SK-N-SH treated with all-trans-retinoic acid at 6 μM for 48 hours (cell line): ENCODE data around the gene CAPN12.

Experiments
- ATAC-seq: fragments of 200-7000 bp; cut with Tn5 transposase; 3 replicates; pipeline ENCODE4 v1.9.1; 2020; ENCODE audit warnings: mild to moderate bottlenecking, moderate library complexity
- BACH2 ChIP-seq: fragments of 250-450 bp; sonication (Bioruptor Pico); IDR thresholded peaks from 2 replicates; pipeline ENCODE4 v1.9.0; 2021; ENCODE audit warnings: mild to moderate bottlenecking, borderline replicate concordance
- CSDC2 ChIP-seq: fragments of 250-450 bp; sonication (Bioruptor Pico); IDR thresholded peaks from 2 replicates; pipeline ENCODE4 v1.5.0; 2020; ENCODE audit warnings: mild to moderate bottlenecking, moderate library complexity
- ESRRG ChIP-seq: fragments of 250-450 bp; sonication (Bioruptor Pico); IDR thresholded peaks from 2 replicates; pipeline ENCODE4 v1.6.1; 2021; ENCODE audit warnings: mild to moderate bottlenecking
- GLIS3 ChIP-seq: fragments of 250-450 bp; sonication (Bioruptor Pico); IDR thresholded peaks from 2 replicates; pipeline ENCODE4 v1.5.0; 2020; ENCODE audit warnings: mild to moderate bottlenecking, moderate library complexity
- ISL1 ChIP-seq: fragments of 250-450 bp; sonication (Bioruptor Pico); IDR thresholded peaks from 2 replicates; pipeline ENCODE4 v2.1.2; 2022; ENCODE audit warnings: mild to moderate bottlenecking, moderate library complexity
- OSR1 ChIP-seq: fragments of 250-450 bp; sonication (Bioruptor Pico); IDR thresholded peaks from 2 replicates; pipeline ENCODE4 v1.8.0; 2022; ENCODE audit warnings: moderate library complexity, mild to moderate bottlenecking, inconsistent platforms
- PPARA ChIP-seq: fragments of 250-450 bp; sonication (Bioruptor Pico); IDR thresholded peaks from 2 replicates; pipeline ENCODE4 v1.5.0; 2020; ENCODE audit warnings: mild to moderate bottlenecking, borderline replicate concordance
- RARB ChIP-seq: fragments of 250-450 bp; sonication (Bioruptor Pico); IDR thresholded peaks from 2 replicates; pipeline ENCODE4 v1.8.0; 2021; ENCODE audit warnings: mild to moderate bottlenecking, moderate library complexity
- SNAI2 ChIP-seq: fragments of 250-450 bp; sonication (Bioruptor Pico); IDR thresholded peaks from 2 replicates; pipeline ENCODE4 v1.5.0; 2020; ENCODE audit warnings: mild to moderate bottlenecking, moderate library complexity
- TCF4 ChIP-seq: fragments of 250-450 bp; sonication (Bioruptor Pico); IDR thresholded peaks from 2 replicates; pipeline ENCODE4 v1.8.0; 2021; ENCODE audit warnings: mild to moderate bottlenecking, moderate library complexity, borderline replicate concordance
- ZC3H10 ChIP-seq: fragments of 250-450 bp; sonication (Bioruptor Pico); IDR thresholded peaks from 2 replicates; pipeline ENCODE4 v1.5.1; 2021; ENCODE audit warnings: mild to moderate bottlenecking, moderate library complexity
- ZFP3 ChIP-seq: fragments of 250-450 bp; sonication (Bioruptor Pico); IDR thresholded peaks from 2 replicates; pipeline ENCODE4 v1.5.0; 2020; ENCODE audit warnings: mild to moderate bottlenecking, moderate library complexity
- ZFP30 ChIP-seq: fragments of 450-650 bp; formaldehyde crosslinking; IDR thresholded peaks from 2 replicates; pipeline ENCODE4 v1.5.0; 2022; ENCODE audit warnings: mild to moderate bottlenecking, moderate library complexity
- ZNF565 ChIP-seq: fragments of 450-650 bp; formaldehyde crosslinking; conservative IDR thresholded peaks from 2 replicates; pipeline ENCODE4 v1.5.0; 2020; ENCODE audit warnings: low read depth, mild to moderate bottlenecking, moderate library complexity
- ZNF70 ChIP-seq: fragments of 450-650 bp; formaldehyde crosslinking; IDR thresholded peaks from 2 replicates; pipeline ENCODE4 v1.5.0; 2020; ENCODE audit warnings: mild to moderate bottlenecking, moderate library complexity
- ZNF8 ChIP-seq: fragments of 450-650 bp; formaldehyde crosslinking; IDR thresholded peaks from 2 replicates; pipeline ENCODE4 v1.5.0; 2020; ENCODE audit warnings: mild to moderate bottlenecking, moderate library complexity
- TF ChIP-seq, protein P1 (sequence below): fragments of 250-450 bp; sonication (Bioruptor Pico); IDR thresholded peaks from 2 replicates; pipeline ENCODE4 v1.5.1; 2021; ENCODE audit warnings: mild to moderate bottlenecking, moderate library complexity
- TF ChIP-seq, protein P2 (sequence below): fragments of 250-450 bp; sonication (Bioruptor Pico); IDR thresholded peaks from 2 replicates; pipeline ENCODE4 v1.5.1; 2020; ENCODE audit warnings: low read depth, mild to moderate bottlenecking, moderate library complexity
- TF ChIP-seq, protein P3 (sequence below): fragments of 250-450 bp; sonication (Bioruptor Pico); IDR thresholded peaks from 2 replicates; pipeline ENCODE4 v1.8.0; 2020; ENCODE audit warnings: mild to moderate bottlenecking, moderate library complexity, borderline replicate concordance
- TF ChIP-seq, protein P4 (sequence below): fragments of 250-450 bp; sonication (Bioruptor Pico); IDR thresholded peaks from 2 replicates; pipeline ENCODE4 v1.5.0; 2020; ENCODE audit warnings: mild to moderate bottlenecking, moderate library complexity

CAPN12 gene

DNA sequence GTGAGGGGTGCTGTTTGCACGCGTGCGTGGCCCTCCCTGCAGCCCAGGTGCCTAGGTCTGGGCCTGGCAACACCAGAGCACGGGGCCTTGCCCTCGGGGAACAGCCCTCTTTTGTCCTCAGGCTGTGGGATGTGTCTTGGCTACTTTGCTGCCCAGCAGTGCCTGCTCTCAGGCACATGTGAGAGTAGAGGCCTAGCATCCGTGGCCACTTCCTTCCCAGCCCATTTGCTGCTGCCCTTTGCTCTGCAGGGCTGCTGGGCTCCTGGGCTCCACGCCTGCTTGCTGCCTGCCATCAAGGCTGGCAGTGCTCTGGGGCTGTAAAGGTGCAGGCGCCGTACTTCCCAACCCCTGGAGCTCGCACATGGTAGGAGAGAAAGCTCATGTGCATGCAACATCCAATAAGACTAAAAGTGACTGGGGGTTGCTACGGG lies 46.6 kb downstream of the CAPN12 start (continued):
- TF ChIP-seq, protein P1, sequence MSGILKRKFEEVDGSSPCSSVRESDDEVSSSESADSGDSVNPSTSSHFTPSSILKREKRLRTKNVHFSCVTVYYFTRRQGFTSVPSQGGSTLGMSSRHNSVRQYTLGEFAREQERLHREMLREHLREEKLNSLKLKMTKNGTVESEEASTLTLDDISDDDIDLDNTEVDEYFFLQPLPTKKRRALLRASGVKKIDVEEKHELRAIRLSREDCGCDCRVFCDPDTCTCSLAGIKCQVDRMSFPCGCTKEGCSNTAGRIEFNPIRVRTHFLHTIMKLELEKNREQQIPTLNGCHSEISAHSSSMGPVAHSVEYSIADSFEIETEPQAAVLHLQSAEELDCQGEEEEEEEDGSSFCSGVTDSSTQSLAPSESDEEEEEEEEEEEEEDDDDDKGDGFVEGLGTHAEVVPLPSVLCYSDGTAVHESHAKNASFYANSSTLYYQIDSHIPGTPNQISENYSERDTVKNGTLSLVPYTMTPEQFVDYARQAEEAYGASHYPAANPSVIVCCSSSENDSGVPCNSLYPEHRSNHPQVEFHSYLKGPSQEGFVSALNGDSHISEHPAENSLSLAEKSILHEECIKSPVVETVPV (CRISPR knock-in tag), result no peak

DNA sequence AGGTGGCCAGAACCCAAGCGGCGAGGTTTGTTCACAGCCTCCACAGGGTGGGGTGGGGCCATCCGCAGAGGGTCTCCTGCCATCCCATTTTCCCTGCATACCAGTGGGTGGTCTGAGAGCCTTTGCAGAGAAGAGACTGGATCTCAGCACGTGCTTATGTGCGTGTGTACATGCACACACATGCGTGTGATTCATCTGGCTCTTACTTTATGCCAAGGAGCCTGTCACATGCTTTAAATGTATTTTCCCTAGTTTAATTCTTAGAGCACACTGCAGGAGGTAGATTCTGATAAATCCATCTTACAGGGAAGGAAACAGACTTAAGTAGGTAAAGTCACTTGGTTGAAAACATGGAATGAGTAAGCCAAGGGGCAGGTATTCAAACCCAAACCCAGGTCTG lies 47.1 kb downstream of the CAPN12 start:
- ATAC-seq, result no peak

DNA sequence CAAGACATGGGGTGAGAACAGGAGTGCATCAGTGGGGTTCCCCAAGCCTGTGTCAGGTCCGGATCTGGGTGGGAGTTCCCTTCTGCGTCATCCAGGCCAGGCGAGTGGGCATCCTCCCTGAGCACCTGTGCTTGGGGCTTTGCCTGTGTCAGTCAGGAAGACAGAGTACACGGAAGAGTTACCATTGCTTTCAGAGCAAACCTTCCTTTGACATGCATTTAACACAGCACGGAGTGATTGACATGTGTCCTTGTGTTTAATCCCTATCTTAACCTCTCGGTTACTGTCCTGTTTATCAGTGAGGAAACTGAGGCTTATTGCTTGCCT lies 47.6 kb downstream of the CAPN12 start:
- ATAC-seq, result no peak
- TF ChIP-seq ZNF70 (CRISPR knock-in tag) (no peak), ISL1 (CRISPR knock-in tag) (no peak), CSDC2 (CRISPR knock-in tag) (no peak), GLIS3 (CRISPR knock-in tag) (no peak), ZC3H10 (CRISPR knock-in tag) (no peak), BACH2 (CRISPR knock-in tag) (no peak), TCF4 (CRISPR knock-in tag) (no peak), ZFP3 (CRISPR knock-in tag) (no peak), SNAI2 (CRISPR knock-in tag) (no peak), ZFP30 (no peak), ZNF565 (CRISPR knock-in tag) (no peak), PPARA (CRISPR knock-in tag) (no peak), ZNF8 (CRISPR knock-in tag) (no peak)
- TF ChIP-seq, protein P2, sequence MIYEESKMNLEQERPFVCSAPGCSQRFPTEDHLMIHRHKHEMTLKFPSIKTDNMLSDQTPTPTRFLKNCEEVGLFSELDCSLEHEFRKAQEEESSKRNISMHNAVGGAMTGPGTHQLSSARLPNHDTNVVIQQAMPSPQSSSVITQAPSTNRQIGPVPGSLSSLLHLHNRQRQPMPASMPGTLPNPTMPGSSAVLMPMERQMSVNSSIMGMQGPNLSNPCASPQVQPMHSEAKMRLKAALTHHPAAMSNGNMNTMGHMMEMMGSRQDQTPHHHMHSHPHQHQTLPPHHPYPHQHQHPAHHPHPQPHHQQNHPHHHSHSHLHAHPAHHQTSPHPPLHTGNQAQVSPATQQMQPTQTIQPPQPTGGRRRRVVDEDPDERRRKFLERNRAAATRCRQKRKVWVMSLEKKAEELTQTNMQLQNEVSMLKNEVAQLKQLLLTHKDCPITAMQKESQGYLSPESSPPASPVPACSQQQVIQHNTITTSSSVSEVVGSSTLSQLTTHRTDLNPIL (CRISPR knock-in tag), result no peak
- TF ChIP-seq, protein P1 (CRISPR knock-in tag), result no peak
- TF ChIP-seq, protein P3, sequence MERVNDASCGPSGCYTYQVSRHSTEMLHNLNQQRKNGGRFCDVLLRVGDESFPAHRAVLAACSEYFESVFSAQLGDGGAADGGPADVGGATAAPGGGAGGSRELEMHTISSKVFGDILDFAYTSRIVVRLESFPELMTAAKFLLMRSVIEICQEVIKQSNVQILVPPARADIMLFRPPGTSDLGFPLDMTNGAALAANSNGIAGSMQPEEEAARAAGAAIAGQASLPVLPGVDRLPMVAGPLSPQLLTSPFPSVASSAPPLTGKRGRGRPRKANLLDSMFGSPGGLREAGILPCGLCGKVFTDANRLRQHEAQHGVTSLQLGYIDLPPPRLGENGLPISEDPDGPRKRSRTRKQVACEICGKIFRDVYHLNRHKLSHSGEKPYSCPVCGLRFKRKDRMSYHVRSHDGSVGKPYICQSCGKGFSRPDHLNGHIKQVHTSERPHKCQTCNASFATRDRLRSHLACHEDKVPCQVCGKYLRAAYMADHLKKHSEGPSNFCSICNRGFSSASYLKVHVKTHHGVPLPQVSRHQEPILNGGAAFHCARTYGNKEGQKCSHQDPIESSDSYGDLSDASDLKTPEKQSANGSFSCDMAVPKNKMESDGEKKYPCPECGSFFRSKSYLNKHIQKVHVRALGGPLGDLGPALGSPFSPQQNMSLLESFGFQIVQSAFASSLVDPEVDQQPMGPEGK, result no peak
- TF ChIP-seq, protein P4, sequence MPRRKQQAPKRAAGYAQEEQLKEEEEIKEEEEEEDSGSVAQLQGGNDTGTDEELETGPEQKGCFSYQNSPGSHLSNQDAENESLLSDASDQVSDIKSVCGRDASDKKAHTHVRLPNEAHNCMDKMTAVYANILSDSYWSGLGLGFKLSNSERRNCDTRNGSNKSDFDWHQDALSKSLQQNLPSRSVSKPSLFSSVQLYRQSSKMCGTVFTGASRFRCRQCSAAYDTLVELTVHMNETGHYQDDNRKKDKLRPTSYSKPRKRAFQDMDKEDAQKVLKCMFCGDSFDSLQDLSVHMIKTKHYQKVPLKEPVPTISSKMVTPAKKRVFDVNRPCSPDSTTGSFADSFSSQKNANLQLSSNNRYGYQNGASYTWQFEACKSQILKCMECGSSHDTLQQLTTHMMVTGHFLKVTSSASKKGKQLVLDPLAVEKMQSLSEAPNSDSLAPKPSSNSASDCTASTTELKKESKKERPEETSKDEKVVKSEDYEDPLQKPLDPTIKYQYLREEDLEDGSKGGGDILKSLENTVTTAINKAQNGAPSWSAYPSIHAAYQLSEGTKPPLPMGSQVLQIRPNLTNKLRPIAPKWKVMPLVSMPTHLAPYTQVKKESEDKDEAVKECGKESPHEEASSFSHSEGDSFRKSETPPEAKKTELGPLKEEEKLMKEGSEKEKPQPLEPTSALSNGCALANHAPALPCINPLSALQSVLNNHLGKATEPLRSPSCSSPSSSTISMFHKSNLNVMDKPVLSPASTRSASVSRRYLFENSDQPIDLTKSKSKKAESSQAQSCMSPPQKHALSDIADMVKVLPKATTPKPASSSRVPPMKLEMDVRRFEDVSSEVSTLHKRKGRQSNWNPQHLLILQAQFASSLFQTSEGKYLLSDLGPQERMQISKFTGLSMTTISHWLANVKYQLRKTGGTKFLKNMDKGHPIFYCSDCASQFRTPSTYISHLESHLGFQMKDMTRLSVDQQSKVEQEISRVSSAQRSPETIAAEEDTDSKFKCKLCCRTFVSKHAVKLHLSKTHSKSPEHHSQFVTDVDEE (CRISPR knock-in tag), result no peak

More for the DNA sequence above, 47.1 kb downstream of the CAPN12 start:
- no peak for TF ChIP-seq CSDC2 (CRISPR knock-in tag)
- no peak for TF ChIP-seq ZFP3 (CRISPR knock-in tag)
- TF ChIP-seq ZNF565 (CRISPR knock-in tag), result no peak
- TF ChIP-seq, protein P2 (CRISPR knock-in tag), result no peak
- no peak for TF ChIP-seq BACH2 (CRISPR knock-in tag)
- TF ChIP-seq TCF4 (CRISPR knock-in tag), result no peak
- no peak for TF ChIP-seq SNAI2 (CRISPR knock-in tag)
- TF ChIP-seq OSR1 (CRISPR knock-in tag), result no peak
- no peak for TF ChIP-seq ESRRG (CRISPR knock-in tag)
- no peak for TF ChIP-seq ISL1 (CRISPR knock-in tag)
- TF ChIP-seq, protein P4 (CRISPR knock-in tag), result no peak
- no peak for TF ChIP-seq RARB (CRISPR knock-in tag)
- no peak for TF ChIP-seq ZC3H10 (CRISPR knock-in tag)
